NB4 (cell line): ENCODE results near the gene GSDMA.

Experiments
- MYC ChIP-seq: IDR thresholded peaks from 2 replicates; pipeline ENCODE4 v1.6.1; 2011; ENCODE audit warnings: low read depth, low read length
- POLR2A ChIP-seq: IDR thresholded peaks from 2 replicates; pipeline ENCODE4 v1.6.1; 2011; ENCODE audit warnings: mild to moderate bottlenecking; ENCODE audit not compliant: insufficient read length; ENCODE audit errors: extremely low read depth
- TF ChIP-seq, protein P1 (sequence below): IDR thresholded peaks from one replicate; pipeline ENCODE4 v1.5.1; 2012; ENCODE audit warnings: low read depth, low read length

DNA sequence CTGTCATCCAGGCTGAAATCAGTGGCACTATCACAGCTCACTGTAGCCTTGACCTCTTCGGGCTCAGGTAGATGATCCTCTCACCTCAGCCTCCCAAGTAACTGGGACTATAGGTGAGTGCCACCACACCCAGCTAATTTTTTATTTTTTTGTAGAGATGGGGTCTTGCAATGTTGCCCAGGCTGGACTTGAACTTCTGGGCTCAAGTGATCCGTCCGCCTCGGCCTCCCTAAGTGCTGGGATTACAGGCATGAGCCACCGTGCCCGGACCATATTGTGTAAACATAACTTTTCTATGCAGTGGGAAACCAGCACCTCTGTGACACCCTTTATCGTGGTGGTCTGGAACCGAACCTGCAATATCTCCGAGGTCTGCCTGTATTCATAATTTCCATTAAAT, 41.3 kb downstream of the GSDMA start:
- TF ChIP-seq, protein P1, sequence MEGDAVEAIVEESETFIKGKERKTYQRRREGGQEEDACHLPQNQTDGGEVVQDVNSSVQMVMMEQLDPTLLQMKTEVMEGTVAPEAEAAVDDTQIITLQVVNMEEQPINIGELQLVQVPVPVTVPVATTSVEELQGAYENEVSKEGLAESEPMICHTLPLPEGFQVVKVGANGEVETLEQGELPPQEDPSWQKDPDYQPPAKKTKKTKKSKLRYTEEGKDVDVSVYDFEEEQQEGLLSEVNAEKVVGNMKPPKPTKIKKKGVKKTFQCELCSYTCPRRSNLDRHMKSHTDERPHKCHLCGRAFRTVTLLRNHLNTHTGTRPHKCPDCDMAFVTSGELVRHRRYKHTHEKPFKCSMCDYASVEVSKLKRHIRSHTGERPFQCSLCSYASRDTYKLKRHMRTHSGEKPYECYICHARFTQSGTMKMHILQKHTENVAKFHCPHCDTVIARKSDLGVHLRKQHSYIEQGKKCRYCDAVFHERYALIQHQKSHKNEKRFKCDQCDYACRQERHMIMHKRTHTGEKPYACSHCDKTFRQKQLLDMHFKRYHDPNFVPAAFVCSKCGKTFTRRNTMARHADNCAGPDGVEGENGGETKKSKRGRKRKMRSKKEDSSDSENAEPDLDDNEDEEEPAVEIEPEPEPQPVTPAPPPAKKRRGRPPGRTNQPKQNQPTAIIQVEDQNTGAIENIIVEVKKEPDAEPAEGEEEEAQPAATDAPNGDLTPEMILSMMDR, result no peak
- TF ChIP-seq MYC, result no peak
- TF ChIP-seq POLR2A, result no peak
